H1 (cell line): ENCODE measurements around the gene PFDN1. TPM values are rescaled to one million over a fixed set of nuclear protein-coding genes. Genes with fewer than 3 reads are reported as not detected.

Source experiments
- TCF12 ChIP-seq: IDR thresholded peaks from 2 replicates; pipeline ENCODE4 v1.6.1; 2011; ENCODE audit warnings: low read depth, mild to moderate bottlenecking, low read length
- polyA plus RNA-seq, 7 experiments: library from polyadenylated mRNA; depleted of rRNA in 3 of 7; stranded (reverse) in 5 of 7; unstranded in 2 of 7; fragments of >200 nt in 5 of 7; fragments of 200-250 nt in 2 of 7; gene quantifications; 1 replicate in 5 of 7; 2 replicates in 1 of 7; 4 replicates in 1 of 7; pipeline versions ENCODE4 v1.2.1 to v1.2.3, GENCODE V29; 2011 to 2013; ENCODE audit warnings: missing spikeins in 2 of 7, mixed read lengths in 2 of 7
- total RNA-seq: library from RNA; stranded (reverse); fragmentation: NEBNext Ultra II Directional; extraction: Animal tissue kit (Norgen Biotek cat#: 25700); gene quantifications from 2 replicates; pipeline ENCODE4 v1.2.1, GENCODE V29; 2021
- TF ChIP-seq, protein P1 (sequence below): fragments of 300-600 bp; sonication (generic); IDR thresholded peaks from 2 replicates; pipeline ENCODE4 v1.7.1; 2012; ENCODE audit warnings: low read length, moderate library complexity, mild to moderate bottlenecking, inconsistent platforms; ENCODE audit not compliant: insufficient replicate concordance

PFDN1 gene
- total and polyA plus RNA-seq, 2 of the 8 experiments (the other 6 are each of a cell fraction or from before 2014, with no cell fraction given) = 53.0 to 89.6 TPM

DNA sequence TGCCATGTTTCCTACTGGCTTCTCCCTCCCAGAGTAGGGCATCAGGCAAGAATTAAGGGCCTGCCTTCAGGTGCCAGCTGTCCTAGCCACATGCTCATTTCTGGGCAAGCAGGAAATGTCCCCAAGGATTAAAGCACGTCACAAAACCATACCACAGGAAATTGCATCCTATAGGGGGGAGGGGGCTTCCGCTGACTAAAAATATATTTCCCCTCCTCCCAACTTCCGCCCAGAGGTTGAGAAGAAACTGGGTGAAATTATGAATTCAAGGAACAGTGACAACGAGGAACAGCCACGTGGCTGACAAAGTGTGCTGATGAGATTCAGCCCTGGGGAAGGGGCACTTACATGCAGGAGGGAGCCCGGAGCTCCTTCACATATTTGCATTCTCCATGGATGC lies 39.4 kb upstream of the PFDN1 start (continued):
- TF ChIP-seq, protein P1, sequence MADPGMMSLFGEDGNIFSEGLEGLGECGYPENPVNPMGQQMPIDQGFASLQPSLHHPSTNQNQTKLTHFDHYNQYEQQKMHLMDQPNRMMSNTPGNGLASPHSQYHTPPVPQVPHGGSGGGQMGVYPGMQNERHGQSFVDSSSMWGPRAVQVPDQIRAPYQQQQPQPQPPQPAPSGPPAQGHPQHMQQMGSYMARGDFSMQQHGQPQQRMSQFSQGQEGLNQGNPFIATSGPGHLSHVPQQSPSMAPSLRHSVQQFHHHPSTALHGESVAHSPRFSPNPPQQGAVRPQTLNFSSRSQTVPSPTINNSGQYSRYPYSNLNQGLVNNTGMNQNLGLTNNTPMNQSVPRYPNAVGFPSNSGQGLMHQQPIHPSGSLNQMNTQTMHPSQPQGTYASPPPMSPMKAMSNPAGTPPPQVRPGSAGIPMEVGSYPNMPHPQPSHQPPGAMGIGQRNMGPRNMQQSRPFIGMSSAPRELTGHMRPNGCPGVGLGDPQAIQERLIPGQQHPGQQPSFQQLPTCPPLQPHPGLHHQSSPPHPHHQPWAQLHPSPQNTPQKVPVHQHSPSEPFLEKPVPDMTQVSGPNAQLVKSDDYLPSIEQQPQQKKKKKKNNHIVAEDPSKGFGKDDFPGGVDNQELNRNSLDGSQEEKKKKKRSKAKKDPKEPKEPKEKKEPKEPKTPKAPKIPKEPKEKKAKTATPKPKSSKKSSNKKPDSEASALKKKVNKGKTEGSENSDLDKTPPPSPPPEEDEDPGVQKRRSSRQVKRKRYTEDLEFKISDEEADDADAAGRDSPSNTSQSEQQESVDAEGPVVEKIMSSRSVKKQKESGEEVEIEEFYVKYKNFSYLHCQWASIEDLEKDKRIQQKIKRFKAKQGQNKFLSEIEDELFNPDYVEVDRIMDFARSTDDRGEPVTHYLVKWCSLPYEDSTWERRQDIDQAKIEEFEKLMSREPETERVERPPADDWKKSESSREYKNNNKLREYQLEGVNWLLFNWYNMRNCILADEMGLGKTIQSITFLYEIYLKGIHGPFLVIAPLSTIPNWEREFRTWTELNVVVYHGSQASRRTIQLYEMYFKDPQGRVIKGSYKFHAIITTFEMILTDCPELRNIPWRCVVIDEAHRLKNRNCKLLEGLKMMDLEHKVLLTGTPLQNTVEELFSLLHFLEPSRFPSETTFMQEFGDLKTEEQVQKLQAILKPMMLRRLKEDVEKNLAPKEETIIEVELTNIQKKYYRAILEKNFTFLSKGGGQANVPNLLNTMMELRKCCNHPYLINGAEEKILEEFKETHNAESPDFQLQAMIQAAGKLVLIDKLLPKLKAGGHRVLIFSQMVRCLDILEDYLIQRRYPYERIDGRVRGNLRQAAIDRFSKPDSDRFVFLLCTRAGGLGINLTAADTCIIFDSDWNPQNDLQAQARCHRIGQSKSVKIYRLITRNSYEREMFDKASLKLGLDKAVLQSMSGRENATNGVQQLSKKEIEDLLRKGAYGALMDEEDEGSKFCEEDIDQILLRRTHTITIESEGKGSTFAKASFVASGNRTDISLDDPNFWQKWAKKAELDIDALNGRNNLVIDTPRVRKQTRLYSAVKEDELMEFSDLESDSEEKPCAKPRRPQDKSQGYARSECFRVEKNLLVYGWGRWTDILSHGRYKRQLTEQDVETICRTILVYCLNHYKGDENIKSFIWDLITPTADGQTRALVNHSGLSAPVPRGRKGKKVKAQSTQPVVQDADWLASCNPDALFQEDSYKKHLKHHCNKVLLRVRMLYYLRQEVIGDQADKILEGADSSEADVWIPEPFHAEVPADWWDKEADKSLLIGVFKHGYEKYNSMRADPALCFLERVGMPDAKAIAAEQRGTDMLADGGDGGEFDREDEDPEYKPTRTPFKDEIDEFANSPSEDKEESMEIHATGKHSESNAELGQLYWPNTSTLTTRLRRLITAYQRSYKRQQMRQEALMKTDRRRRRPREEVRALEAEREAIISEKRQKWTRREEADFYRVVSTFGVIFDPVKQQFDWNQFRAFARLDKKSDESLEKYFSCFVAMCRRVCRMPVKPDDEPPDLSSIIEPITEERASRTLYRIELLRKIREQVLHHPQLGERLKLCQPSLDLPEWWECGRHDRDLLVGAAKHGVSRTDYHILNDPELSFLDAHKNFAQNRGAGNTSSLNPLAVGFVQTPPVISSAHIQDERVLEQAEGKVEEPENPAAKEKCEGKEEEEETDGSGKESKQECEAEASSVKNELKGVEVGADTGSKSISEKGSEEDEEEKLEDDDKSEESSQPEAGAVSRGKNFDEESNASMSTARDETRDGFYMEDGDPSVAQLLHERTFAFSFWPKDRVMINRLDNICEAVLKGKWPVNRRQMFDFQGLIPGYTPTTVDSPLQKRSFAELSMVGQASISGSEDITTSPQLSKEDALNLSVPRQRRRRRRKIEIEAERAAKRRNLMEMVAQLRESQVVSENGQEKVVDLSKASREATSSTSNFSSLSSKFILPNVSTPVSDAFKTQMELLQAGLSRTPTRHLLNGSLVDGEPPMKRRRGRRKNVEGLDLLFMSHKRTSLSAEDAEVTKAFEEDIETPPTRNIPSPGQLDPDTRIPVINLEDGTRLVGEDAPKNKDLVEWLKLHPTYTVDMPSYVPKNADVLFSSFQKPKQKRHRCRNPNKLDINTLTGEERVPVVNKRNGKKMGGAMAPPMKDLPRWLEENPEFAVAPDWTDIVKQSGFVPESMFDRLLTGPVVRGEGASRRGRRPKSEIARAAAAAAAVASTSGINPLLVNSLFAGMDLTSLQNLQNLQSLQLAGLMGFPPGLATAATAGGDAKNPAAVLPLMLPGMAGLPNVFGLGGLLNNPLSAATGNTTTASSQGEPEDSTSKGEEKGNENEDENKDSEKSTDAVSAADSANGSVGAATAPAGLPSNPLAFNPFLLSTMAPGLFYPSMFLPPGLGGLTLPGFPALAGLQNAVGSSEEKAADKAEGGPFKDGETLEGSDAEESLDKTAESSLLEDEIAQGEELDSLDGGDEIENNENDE = no peak
- no peak for TF ChIP-seq TCF12
